Measurements from ENCODE around the gene KLHL41.

GRCh38 chr2:169479257-169480078 is 30.0 kb upstream of the KLHL41 start, which contains the start of gene BBS5:
- TF ChIP-seq CTCF (optimal IDR thresholded peaks at IDR 0.05 in 1 of 3, IDR thresholded peaks at IDR 0.05 in 1 of 3, conservative IDR thresholded peaks at IDR 0.05 in 1 of 3; ENCODE audit: extremely low read depth in 1 of 3, insufficient read depth in 2 of 3, low read length in 3 of 3) = peak; percentile 40 to 64 (median 60)
- no peak for TF ChIP-seq EZH2 (IDR thresholded peaks at IDR 0.05; ENCODE audit: low read length)
